Stimulated activated CD8-positive, alpha-beta memory T cell treated with anti-CD3 and anti-CD28 coated beads, Interleukin-7, amount 100 ng/mL, for 48 hours (primary cell): Measurements from ENCODE around the gene CACNA1S.

Experiments
- DNase-seq, 2 donors: peaks; one replicate each; pipeline ENCODE4 v3.0.0-alpha.2; 2020; ENCODE audit warnings: low read depth in 1 of 2; ENCODE audit errors: extremely low read depth in 1 of 2

Gene CACNA1S

DNA sequence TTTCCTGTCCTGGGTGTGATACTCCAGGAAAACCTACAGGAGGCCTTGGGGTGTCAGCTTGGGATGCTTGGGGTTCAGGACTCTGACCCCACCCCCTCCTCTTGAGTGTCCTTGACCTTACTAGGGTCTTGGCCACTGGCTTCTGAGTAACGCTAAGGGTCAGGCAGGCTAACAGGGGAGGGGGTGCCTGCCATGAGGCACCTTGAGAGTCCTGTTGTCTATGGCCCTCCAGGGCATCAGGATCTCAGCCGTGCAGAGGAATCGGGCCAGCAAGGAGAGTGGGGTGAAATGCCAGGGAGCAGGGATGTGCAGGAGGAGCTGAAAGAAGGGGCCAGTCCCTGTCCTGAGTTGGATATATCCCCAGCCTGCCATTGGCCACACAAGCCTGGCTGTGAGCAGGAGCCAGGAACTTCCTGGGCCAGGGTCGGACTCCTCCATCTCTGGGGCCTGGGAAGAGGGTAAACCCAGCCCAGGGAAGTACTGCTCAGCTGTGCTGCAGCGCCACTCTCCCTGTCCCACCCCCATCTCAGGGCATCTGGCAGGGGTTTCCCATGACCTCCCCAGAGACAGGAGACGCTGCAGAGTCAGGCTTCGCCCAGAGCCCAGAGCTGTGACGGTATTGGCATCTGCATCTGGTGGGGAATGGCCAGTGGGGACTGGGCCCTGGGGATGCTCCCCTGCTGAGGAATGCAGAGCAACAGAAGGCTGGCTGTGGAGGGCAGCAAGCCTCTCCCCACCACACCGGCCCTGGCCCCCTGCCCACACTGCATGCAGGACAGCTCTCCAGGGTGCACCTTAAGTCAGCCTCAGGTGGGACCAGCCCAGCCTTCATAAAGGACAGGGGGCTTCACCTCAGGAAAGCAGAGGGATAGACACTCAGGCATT lies 95.0 kb downstream of the CACNA1S start:
- DNase-seq = no peak

DNA sequence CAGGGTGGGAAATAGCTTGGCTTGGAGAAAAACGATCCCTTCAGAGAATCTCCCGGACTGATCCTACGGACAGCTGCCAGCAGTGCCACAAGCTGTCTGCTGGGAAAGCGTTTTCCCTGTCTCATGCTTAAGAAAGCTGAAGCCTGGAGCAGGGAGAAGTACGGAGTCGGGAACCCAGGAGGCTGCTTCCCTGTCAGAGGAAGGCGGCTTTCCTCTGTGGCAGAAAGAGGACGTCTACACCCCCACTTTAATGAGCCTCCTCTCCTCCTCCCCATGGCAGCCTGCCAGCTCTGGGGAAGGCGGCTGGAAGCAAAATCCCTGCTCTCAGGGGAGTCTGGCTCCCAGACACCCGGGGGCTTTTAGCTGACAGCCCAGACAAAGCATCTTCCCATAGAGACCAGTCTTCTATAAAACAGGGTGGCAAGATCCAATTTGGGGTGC lies 96.0 kb downstream of the CACNA1S start:
- DNase-seq = no peak

DNA sequence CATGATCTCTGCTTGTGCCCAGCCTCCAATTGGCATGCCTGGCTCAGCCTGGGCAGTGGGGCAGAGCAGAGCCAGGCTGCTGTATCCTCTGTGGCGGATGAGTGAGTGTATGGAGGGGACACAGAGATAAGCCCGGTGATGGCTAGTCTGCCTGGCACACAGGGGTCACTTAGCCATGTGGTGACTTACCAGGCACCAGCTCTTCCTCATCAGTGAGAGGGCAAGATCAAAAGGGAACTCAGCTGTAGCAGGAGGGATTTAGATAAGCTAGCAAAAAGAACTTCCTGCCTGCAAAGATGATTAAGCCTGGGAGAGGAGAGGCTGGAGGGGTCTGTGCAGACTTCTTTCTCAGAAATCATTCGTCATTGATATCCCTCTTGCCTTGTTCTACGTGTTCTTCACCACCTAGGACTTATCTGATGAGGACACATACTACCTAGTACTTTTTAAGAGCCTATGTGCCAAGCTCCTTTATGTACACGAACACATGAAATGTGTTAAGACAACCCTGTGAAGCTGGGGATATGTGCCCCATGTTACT lies 96.6 kb downstream of the CACNA1S start:
- DNase-seq = no peak

- no peak for DNase-seq
Observed at GRCh38 chr1:201014816-201015200, 97.4 kb downstream of the CACNA1S start.

DNA sequence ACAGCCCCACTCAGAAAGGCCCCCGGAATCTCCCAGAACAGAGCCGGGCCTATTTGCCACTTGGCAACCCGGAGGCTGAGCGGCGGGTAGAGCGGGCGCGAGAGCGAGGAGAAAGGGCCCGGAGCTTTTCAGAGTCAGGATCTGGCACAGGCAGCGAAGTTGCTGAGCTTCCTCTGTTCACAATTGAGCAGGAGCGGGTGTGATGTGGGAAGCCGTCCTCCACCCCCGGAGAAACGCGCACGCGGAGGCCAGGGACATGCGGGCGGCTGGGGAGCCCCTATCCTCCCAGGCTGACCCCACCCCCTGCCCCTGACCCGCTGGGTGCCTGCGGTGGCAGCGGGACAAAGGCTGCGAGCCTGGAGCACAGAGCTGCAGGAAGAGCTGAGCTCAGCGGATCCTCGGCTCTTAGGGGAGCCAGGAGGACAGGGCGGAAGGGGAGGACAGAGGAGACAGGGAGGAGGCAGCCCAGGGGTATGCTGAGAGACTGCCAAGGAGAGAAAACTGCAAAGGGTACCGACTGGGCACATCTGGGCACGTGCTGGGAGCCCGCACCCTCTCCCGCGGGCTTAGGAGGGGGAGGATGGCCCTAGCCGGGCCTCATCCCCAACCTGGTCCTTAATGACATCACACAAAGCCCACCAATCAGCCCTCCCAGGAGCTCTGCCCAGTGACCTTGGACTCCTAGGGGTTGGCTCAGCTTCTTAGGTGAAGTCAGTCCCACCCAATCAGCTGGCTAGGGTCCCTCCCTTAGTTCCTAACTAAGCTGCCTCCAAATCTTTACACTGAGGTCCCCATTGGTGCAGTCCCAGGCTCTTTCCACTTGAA lies 98.0 kb downstream of the CACNA1S start:
- no peak for DNase-seq

DNA sequence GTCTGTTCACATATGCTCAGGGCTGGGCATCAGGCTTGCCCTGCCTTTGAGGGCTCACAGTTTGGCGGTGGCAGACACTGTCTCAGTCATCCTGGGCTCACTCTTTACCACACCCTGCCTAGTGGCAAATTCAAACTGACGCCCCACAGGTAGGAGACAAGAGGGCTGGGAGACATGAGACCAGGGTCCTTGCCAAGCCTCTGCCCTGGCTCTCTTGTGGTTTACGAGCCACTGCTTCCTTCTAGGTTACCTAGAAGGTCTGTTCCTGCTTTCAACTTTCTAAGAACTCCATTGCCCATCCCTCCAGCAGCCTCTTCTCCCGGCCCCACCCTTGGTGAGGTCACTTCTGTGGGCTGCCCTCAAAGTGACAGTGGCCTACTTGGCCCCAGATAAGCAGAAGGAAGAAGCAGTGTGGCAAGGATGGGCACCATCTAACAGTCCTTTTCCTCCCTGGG lies 99.2 kb downstream of the CACNA1S start:
- no peak for DNase-seq

- DNase-seq = no peak
Observed at GRCh38 chr1:201011616-201012015, 100.6 kb downstream of the CACNA1S start.

DNA sequence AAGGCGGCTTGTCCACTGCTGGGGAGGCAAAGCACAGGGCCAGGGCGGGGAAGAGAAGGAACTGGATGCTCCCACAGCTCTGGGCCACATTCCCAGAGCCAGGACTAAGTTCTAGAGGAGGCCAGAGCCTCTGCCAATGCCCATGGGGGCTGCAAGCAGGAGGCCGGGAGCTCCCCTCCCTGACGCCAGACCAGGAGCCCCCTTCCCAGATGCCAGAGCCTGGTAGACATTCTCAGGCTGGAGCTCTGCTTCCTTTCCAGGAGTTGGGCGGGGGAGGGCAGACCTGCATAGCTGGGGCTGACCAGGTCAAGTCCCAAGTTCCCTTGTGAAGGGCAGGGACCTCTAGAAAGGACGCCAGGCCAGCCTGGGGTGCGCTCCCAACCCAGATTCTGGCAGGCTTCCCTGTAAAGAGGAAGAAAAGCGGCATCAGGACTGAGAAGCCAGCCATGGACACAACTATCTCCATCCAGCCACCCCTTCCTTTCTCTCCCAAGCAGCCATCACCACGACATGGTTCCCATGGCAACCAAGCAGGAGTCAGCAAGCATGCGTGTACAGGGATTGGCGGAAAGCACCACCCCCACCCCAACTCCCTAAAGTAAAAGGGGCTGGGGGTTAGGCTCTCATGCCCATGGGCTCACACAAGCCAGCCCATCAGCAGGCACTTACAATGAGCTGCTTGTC lies 102.1 kb downstream of the CACNA1S start:
- DNase-seq = no peak

DNA sequence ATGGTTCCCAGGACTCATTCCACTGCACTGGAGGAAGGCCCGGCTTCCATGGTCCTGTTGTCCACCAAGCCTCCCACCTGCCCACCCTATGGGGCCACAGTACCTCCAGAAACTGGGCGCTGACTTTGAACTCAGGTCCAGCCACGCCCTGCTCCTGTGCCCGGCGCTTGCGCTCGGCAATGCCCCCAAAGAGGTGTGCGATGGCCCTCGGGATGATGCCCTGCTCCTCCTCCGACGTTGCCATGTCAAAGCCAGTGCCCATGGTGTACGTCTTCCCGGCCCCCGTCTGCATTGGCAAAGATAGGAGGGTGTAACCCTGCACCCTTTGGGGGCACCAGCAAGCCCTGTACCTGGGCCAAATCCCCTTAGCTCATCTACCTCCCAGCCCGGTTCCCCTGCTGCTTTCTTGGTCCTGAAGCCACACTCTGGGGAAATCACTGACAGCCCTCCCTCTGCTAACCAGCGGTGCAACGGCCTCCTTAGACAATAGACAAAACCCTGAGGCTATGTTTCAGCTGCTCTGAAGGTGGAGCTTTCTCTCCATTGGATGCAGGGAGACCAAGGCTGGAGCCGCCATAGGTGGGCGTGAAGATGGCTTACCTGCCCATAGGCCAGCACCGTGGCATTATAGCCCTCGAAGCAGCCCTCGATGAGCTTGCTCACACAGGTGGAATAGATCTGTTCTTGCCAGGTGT lies 103.4 kb downstream of the CACNA1S start:
- DNase-seq = no peak

DNA sequence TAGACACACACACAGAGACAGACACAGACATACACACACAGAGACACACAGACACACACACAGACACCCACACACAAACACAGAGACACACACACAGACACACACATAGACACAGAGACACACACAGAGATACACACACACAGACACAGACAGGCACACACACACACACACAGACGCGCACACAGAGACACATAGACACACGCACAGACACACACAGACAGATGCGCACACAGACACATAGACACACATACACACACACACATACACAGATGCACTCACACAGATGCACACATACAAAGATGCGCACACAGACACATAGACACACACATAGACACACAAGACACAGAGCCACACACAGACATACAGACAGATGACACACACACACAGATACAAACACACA lies 104.7 kb downstream of the CACNA1S start:
- DNase-seq = no peak

GRCh38 chr1:201006450-201006849 lies 105.8 kb downstream of the CACNA1S start:
- DNase-seq = no peak

DNA sequence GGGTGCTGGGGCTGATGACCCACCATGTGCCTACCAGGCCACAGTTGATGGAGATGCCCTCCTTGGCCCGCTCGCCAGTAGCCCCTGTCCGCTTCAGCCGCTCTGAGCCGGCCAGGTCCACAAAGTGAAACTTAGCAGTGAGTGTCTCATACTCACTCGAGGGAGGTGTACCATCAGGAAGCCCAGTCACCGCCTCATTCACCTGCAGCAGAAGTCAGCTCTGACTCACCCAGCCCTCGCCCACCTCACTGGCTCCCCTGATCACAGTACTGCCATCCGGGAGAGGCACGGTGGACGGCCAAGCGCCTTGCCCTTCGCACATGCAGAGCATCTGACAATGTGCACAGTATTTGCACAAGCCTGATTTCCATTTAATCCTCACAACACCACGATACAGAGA lies 107.5 kb downstream of the CACNA1S start:
- DNase-seq = no peak

DNA sequence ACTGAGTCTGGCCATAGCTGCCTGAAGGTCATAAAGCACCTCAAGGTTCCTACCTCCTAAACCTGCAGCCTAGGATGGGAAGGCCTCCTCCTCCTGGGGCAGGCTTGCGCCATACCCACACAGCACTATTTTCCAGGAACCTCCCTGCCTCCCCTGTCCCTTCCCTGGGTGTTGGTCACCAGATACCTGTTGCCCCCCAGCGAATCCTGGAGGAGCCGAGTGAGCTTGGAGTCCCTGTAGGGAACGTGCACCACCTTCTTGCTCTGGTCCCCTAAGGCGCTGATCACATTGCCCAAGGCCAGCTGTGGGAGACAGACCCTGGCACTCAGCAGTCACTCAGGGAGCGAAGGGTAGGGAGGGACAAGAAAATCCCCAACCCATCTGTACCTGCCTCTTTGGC lies 108.1 kb downstream of the CACNA1S start:
- no peak for DNase-seq

GRCh38 chr1:201002510-201002909 lies 109.7 kb downstream of the CACNA1S start:
- DNase-seq = no peak

GRCh38 chr1:201001962-201002361 lies 110.3 kb downstream of the CACNA1S start:
- no peak for DNase-seq

DNA sequence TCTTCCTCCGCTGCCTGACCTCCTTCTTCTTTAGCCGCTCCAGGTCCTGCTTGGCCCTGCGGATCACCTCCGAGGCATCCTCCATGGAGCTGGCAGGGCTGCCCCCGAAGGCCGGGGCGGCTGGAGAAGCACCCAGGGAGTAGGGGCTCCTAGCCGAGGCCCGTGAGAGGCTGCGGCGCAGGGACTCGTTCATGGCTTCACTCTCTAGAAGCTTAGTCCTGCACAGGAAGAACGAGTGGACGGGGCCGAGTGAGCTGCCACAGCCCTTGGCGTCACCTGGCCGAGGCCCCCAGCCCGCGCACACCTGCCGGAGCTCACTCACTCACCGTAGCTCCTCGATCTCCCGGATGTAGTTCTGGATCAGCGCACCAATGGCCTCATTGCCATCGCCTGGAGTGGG lies 111.8 kb downstream of the CACNA1S start:
- no peak for DNase-seq

GRCh38 chr1:200999667-201000066 lies 112.6 kb downstream of the CACNA1S start:
- DNase-seq = no peak

DNA sequence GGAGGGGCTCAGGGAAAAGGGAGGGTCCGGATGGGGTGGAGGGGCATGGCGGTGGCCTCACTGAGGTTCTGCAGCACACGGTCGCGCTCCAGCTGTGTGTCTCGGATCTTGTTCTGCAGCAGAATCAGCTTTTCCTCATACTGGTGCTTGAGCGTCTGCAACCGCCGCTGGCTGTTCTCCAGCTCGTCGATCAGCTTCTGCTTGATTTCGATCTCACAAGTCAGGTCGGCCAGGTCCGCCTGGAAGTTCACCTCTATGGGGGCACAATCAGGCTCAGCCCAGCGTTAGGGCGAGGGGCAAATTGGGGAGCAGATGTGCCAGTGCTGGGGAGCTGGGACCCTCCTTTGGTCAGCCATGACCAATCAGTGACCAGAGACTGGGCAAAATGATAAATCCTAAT lies 113.9 kb downstream of the CACNA1S start:
- no peak for DNase-seq

DNA sequence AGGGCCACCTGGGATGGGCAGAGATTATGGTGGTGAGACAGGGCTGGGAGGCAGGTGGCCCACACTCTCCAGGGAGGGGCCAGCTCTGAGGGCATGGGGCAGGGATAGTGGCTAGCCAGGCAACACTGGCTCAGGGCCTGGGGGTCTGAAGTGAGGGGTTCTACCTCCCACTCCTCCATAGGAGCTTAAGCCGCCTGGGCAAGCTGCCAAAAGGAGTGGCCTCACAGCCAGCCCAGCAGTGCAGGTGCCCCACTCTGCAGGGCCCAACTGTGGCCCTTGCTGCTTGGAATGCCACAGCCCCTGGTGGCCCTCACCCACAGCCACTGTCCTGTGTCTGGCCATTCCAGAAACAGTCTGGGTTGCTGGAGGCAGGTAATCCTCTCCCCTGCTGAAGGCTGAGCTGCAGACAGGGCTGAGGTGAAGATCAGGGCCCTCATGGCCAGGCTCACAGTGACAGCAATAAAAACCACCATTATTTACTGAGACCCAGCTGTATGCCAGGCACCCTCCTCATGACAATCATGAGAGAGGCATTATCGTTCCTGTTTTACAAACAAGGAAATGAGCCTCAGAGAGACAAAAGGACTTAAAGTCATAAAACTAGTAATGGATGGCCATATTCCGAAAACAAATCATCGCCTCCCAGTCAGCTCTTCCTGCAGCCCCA lies 119.7 kb downstream of the CACNA1S start:
- DNase-seq = no peak

- DNase-seq = no peak
Observed at GRCh38 chr1:200991097-200991614, 121.1 kb downstream of the CACNA1S start.
